Measurements from ENCODE around the gene SERPINA4. TPM values are rescaled to one million over a fixed set of nuclear protein-coding genes. Genes with fewer than 3 reads are reported as not detected.
A peak's percentile ranks its signal among the peaks of the same experiment; 100 is the strongest.
"Not testable (repeated sequence)": the region's sequence is repeated elsewhere in the genome, so short reads cannot be mapped to it uniquely, and the experiment has no call there.

SERPINA4 gene
- total RNA-seq, 1 donor, result not detected

DNA sequence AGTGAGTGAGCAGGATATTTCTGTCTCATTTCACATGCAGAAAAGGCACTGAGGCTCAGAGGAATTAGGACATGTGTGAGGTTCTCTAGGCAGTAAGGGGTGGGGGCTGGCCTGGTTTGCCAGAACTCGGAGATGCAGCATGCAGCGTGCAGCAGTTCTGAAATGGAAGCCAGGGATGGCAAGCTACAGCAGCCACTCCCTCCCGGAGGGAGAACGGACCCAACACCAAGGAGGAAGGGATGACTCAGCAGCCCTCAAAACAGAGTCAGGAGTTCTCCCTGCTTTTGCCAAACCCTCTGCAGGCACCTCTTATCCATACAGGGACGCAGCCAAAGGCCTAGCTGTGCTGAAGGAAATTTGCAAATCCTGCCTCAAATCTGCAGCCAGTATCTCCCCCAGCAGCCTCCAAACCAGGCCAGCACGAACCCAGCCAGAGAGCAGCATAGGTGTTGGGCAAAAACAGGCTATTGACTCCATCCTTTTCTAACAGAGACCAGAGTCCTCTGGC is 40.7 kb downstream of the SERPINA4 start:
- DNase-seq (ENCODE audit: low read depth), result peak; percentile 98
- H3K4me3 ChIP-seq (ENCODE audit: low read depth, low read length), result no peak overlapping the region
- TF ChIP-seq, protein P1, sequence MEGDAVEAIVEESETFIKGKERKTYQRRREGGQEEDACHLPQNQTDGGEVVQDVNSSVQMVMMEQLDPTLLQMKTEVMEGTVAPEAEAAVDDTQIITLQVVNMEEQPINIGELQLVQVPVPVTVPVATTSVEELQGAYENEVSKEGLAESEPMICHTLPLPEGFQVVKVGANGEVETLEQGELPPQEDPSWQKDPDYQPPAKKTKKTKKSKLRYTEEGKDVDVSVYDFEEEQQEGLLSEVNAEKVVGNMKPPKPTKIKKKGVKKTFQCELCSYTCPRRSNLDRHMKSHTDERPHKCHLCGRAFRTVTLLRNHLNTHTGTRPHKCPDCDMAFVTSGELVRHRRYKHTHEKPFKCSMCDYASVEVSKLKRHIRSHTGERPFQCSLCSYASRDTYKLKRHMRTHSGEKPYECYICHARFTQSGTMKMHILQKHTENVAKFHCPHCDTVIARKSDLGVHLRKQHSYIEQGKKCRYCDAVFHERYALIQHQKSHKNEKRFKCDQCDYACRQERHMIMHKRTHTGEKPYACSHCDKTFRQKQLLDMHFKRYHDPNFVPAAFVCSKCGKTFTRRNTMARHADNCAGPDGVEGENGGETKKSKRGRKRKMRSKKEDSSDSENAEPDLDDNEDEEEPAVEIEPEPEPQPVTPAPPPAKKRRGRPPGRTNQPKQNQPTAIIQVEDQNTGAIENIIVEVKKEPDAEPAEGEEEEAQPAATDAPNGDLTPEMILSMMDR (IDR thresholded peaks at IDR 0.05; ENCODE audit: insufficient read depth, low read length), result peak; percentile 13

DNA sequence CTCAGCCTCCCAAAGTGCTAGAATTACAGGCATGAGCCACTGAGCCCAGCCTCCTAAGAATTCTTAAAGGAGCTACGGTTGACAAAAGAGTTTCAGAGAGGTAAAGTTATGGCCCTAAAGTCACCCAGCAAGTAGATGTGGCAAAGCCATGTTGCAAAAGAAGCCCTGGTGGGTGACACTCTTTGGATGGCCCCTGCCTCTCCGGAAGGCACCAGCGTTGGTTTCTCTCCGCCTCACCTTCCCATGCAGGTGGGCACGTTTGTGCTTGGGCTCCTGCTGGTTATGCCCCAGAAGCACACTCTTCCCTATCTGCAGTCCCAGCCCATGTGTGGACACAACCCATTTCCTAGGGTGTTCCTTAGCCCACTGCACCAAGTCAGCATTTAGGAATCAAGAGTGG is 41.5 kb downstream of the SERPINA4 start:
- no peak for DNase-seq (ENCODE audit: low read depth)
- TF ChIP-seq, protein P1 (IDR thresholded peaks at IDR 0.05; ENCODE audit: insufficient read depth, low read length), result no peak

DNA sequence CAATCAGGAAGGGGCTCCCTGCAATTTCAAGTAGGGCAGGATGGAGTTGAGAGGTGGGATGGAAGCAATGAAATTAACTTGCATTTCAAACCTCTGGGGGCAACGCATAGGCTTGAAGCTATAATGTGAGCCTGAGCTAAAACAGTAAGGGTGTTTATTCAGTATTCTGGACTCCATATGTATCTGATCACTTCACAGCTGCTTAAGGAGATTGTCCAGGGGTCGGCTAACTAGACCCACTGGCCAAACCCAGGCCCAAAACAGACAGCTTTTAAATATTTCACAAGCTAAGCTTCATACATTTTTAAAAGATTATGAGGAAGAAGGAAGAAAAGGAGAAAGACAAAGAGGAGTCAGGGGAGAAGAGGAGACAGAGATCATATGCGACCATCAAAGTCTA is 44.1 kb downstream of the SERPINA4 start:
- DNase-seq (ENCODE audit: low read depth), result no peak
- no peak overlapping the region for H3K4me3 ChIP-seq (ENCODE audit: low read depth, low read length)
- TF ChIP-seq, protein P1 (IDR thresholded peaks at IDR 0.05; ENCODE audit: insufficient read depth, low read length), result no peak

More for the DNA sequence above, 41.5 kb downstream of the SERPINA4 start:
- no peak overlapping the region for H3K4me3 ChIP-seq (ENCODE audit: low read depth, low read length)

DNA sequence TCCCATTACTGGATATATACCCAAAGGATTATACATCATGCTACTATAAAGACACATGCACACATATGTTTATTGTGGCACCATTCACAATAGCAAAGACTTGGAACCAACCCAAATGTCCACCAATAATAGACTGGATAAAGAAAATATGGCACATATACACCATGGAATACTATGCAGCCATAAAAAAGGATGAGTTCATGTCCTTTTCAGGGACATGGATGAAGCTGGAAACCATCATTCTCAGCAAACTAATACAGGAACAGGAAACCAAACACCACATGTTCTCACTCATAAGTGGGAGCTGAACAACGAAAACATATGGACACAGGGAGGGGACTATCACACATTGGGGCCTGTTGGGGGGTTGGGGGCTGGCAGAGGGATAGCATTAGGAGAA is 47.7 kb downstream of the SERPINA4 start:
- DNase-seq (ENCODE audit: low read depth); H3K4me3 ChIP-seq (ENCODE audit: low read depth, low read length): not testable (repeated sequence)

DNA sequence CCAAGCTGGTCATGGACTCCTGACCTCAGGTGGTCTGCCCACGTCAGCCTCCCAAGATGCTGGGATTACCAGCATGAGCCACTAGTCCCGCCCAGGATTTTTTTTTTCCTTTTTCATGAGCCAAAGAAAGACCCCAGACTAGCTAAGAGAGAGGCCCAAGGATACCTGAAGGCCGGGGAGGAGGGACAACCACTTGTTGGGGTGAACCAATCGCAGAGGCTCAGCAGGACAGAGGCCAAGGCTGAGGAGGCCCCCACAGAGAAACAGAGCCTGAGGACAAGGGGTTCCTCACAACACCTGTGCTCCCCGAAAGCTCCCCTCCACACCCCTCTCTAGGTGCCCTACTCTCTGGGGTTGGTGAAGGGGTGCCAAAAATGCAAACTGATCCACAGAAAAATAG is 49.9 kb downstream of the SERPINA4 start:
- TF ChIP-seq, protein P1 (IDR thresholded peaks at IDR 0.05; ENCODE audit: insufficient read depth, low read length), result no peak
- DNase-seq (ENCODE audit: low read depth), result no peak
- no peak overlapping the region for H3K4me3 ChIP-seq (ENCODE audit: low read depth, low read length)

DNA sequence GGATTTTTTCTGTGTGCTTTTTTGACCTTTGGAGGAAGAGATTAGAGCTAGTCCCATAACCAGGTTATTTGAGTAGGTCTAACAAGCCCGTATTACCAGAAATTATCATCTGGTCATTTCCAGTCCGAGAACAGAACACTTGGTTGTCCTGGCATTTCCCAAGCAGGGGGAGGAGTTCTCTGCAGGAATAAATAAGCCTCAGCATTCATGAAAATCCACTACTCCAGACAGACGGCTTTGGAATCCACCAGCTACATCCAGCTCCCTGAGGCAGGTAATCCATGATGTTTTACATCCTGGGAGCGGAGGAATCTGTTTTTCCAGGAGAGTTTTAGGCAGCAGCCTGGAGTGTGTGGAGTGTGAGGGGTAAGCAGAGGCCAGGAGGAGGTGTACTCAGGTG is 50.9 kb downstream of the SERPINA4 start, which contains the start of gene SERPINA3:
TSS of gene SERPINA3 (plus strand) at position 218 of the 400 bp plus-strand sequence. CDS start 2,051 bp downstream, outside the sequence.
- TF ChIP-seq, protein P1 (IDR thresholded peaks at IDR 0.05; ENCODE audit: insufficient read depth, low read length), result no peak
- H3K4me3 ChIP-seq (ENCODE audit: low read depth, low read length), result no peak within 1 kb of the TSS
- DNase-seq (ENCODE audit: low read depth), result peak; percentile 50

DNA sequence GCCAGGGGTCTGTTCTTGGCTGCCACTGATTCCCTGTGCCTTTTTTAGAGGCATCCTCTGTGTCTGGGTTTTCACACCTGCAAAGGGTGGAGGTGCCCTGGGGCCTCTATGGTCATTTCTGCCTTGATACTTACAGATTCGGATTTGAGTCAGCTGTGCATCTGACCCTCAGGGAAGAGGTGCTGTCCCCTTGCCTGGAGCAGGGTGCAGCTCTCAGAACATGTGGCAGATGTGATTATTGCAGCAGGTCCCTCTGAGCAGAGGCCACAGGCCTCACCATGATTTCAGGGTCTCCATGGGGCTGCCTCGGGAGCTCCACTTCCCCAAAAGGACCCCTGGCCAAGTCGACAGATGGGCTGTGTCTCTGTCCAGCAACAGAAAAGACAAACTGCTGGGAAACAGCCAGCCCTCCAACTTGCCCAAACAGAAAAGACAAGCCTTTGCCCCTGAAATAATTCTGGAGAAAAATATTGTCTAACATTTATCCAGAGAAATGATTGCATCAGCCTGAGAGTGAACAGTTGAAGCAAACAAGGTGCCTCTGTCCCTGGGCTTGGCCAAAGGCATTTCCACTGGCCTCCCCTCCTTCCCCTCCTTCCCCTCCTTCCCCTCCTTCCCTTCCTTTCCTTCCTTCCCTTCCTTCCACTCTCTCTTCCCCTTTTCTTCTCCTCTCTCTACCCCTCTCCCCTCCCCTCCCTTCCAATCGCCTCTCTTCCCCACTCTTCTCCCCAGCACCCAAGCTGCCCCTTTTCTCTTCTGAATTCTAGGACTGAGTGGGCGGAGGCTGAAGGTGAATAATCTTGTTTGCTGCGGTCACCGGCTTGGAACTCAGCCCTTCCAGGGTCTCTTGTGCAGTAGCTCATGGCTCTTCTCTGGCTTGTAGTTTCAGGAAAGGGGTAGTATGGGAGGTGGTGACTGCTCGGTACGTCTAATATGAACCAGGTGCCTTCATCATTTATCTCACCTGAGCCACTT is 51.6 kb downstream of the SERPINA4 start:
- DNase-seq (ENCODE audit: low read depth), result peak; percentile 72

More for the DNA sequence above, 51.6 kb downstream of the SERPINA4 start:
- no peak overlapping the region for H3K4me3 ChIP-seq (ENCODE audit: low read depth, low read length)
- TF ChIP-seq, protein P1 (IDR thresholded peaks at IDR 0.05; ENCODE audit: insufficient read depth, low read length), result no peak
